HEK293 (cell line): ENCODE results near the gene MORC4.

Experiments
- CTCF ChIA-PET: fragments of 350-600 bp; formaldehyde crosslinking; extraction: SDS; loops from one replicate; lab custom pipeline; 2021; ENCODE audit warnings: antibody characterized with exemption; lab: Yijun Ruan, JAX
- POLR2A ChIA-PET: fragments of 300-600 bp; formaldehyde crosslinking; extraction: SDS; loops from one replicate; lab custom pipeline; 2020; ENCODE audit warnings: antibody characterized with exemption, inconsistent platforms; lab: Yijun Ruan, JAX
- H3K27ac ChIP-seq: fragments of 200-500 bp; sonication (Bioruptor generic); 2 replicates; pipeline ENCODE4 v1.5.1; 2014; ENCODE audit warnings: low read depth, low read length, control low read depth, inconsistent platforms; ENCODE audit errors: extremely low read depth
- H3K36me3 ChIP-seq, 2 experiments: fragments of 200-500 bp in 1 of 2; sonication (Bioruptor generic) in 1 of 2; 1 replicate in 1 of 2; 2 replicates in 1 of 2; pipeline ENCODE4 v1.5.1; 2014 to 2017; ENCODE audit warnings: inconsistent platforms in 2 of 2, low read length in 2 of 2; ENCODE audit not compliant: control insufficient read depth in 2 of 2, insufficient read depth in 1 of 2
- H3K4me1 ChIP-seq: fragments of 200-500 bp; sonication (Bioruptor generic); 2 replicates; pipeline ENCODE4 v1.5.1; 2014; ENCODE audit warnings: mild to moderate bottlenecking, low read length, inconsistent platforms; ENCODE audit not compliant: control insufficient read depth, insufficient read depth
- H3K4me3 ChIP-seq: 2 replicates; pipeline ENCODE4 v1.5.1; 2011; ENCODE audit warnings: low read depth, mild to moderate bottlenecking, control low read depth, low read length, moderate library complexity
- H3K9me3 ChIP-seq: fragments of 200-500 bp; sonication (Bioruptor generic); 2 replicates; pipeline ENCODE4 v1.5.1; 2014; ENCODE audit warnings: low read depth, low read length, inconsistent platforms; ENCODE audit not compliant: control insufficient read depth, insufficient read depth
- BCL11B ChIP-seq: fragments of 450-650 bp; formaldehyde crosslinking; IDR thresholded peaks from 2 replicates; pipeline ENCODE4 v1.5.1; 2016; ENCODE audit warnings: low read depth, missing biosample characterization, missing genetic modification characterization
- CTCF ChIP-seq: fragments of 450-650 bp; formaldehyde crosslinking; IDR thresholded peaks from 2 replicates; pipeline ENCODE4 v1.5.1; 2016; ENCODE audit warnings: missing biosample characterization, missing genetic modification characterization
- GLI2 ChIP-seq: fragments of 450-650 bp; formaldehyde crosslinking; IDR thresholded peaks from 2 replicates; pipeline ENCODE4; 2017; ENCODE audit warnings: missing biosample characterization, missing genetic modification characterization, low read depth, borderline replicate concordance
- GLI4 ChIP-seq: fragments of 450-650 bp; formaldehyde crosslinking; IDR thresholded peaks from 2 replicates; pipeline ENCODE4 v1.5.1; 2016; ENCODE audit warnings: missing biosample characterization, missing genetic modification characterization
- HIC1 ChIP-seq: fragments of 450-650 bp; formaldehyde crosslinking; IDR thresholded peaks from 2 replicates; pipeline ENCODE4 v1.5.1; 2016; ENCODE audit warnings: missing biosample characterization, missing genetic modification characterization
- KLF10 ChIP-seq: fragments of 450-650 bp; IDR thresholded peaks from 2 replicates; pipeline ENCODE4 v1.5.1; 2018; ENCODE audit warnings: missing biosample characterization, mild to moderate bottlenecking, missing genetic modification characterization
- MYNN ChIP-seq: fragments of 450-650 bp; formaldehyde crosslinking; IDR thresholded peaks from 2 replicates; pipeline ENCODE4 v1.5.1; 2016; ENCODE audit warnings: missing biosample characterization, missing genetic modification characterization, borderline replicate concordance
- RBAK ChIP-seq: fragments of 450-650 bp; formaldehyde crosslinking; IDR thresholded peaks from 2 replicates; pipeline ENCODE4 v1.5.1; 2016; ENCODE audit warnings: missing biosample characterization, missing genetic modification characterization
- REST ChIP-seq: fragments of 450-650 bp; formaldehyde crosslinking; IDR thresholded peaks from 2 replicates; pipeline ENCODE4 v1.5.1; 2016; ENCODE audit warnings: missing biosample characterization, missing genetic modification characterization
- SETDB1 ChIP-seq: IDR thresholded peaks from one replicate; pipeline ENCODE4 v1.6.1; 2017; ENCODE audit warnings: mild to moderate bottlenecking, low read length, moderate library complexity, mixed read lengths; ENCODE audit not compliant: insufficient read length
- TSHZ1 ChIP-seq: fragments of 450-650 bp; formaldehyde crosslinking; IDR thresholded peaks from 2 replicates; pipeline ENCODE4 v1.5.1; 2016; ENCODE audit warnings: missing biosample characterization, missing genetic modification characterization, borderline replicate concordance
- ZFP37 ChIP-seq: fragments of 450-650 bp; formaldehyde crosslinking; IDR thresholded peaks from 2 replicates; pipeline ENCODE4 v1.5.1; 2016; ENCODE audit warnings: missing biosample characterization, missing genetic modification characterization
- ZNF133 ChIP-seq: fragments of 450-650 bp; formaldehyde crosslinking; IDR thresholded peaks from 2 replicates; pipeline ENCODE4 v1.5.1; 2016; ENCODE audit warnings: missing biosample characterization, missing genetic modification characterization
- ZNF140 ChIP-seq: fragments of 450-650 bp; formaldehyde crosslinking; IDR thresholded peaks from 2 replicates; pipeline ENCODE4 v1.5.1; 2016; ENCODE audit warnings: missing biosample characterization, missing genetic modification characterization
- ZNF335 ChIP-seq: fragments of 450-650 bp; formaldehyde crosslinking; conservative IDR thresholded peaks from 2 replicates; pipeline ENCODE4 v1.5.1; 2016; ENCODE audit warnings: missing biosample characterization, missing genetic modification characterization
- ZNF416 ChIP-seq: fragments of 450-650 bp; formaldehyde crosslinking; IDR thresholded peaks from 2 replicates; pipeline ENCODE4 v1.5.1; 2016; ENCODE audit warnings: missing biosample characterization, missing genetic modification characterization
- ZNF639 ChIP-seq: fragments of 450-650 bp; formaldehyde crosslinking; IDR thresholded peaks from 2 replicates; pipeline ENCODE4 v1.5.1; 2016; ENCODE audit warnings: missing biosample characterization, missing genetic modification characterization
- ZNF791 ChIP-seq: fragments of 450-650 bp; formaldehyde crosslinking; IDR thresholded peaks from 2 replicates; pipeline ENCODE4 v1.5.1; 2016; ENCODE audit warnings: missing biosample characterization, missing genetic modification characterization
- ZSCAN16 ChIP-seq: fragments of 450-650 bp; formaldehyde crosslinking; IDR thresholded peaks from 2 replicates; pipeline ENCODE4 v1.5.1; 2016; ENCODE audit warnings: missing biosample characterization, missing genetic modification characterization

The MORC4 gene

GRCh38 chrX:106952538-106952937 lies 47.5 kb downstream of the MORC4 start:
- Histone ChIP-seq H3K27ac (no peak overlapping the region), H3K36me3 (peaks cover 23 to 65% of the 10 kb centered on the region in 2 experiments), H3K4me1 (no peaks in the 10 kb centered on the region)
- ChIA-PET POLR2A (no interaction called here), CTCF (interaction anchor here (0.5 to 2.6 kb wide), 6 partner anchors 16 to 1092 kb away, joined by 3 to 16 read pairs (median 8); partner anchors contain the start of gene VSIG1)
- no peak for TF ChIP-seq BCL11B (tag by site-specific recombination)
- no peak for TF ChIP-seq MYNN (tag by site-specific recombination)
- no peak for TF ChIP-seq SETDB1
- no peak for TF ChIP-seq ZSCAN16 (tag by site-specific recombination)
- TF ChIP-seq HIC1 (tag by site-specific recombination) = no peak
- TF ChIP-seq TSHZ1 (tag by site-specific recombination) = no peak
- TF ChIP-seq GLI4 (tag by site-specific recombination) = no peak
- no peak for TF ChIP-seq ZFP37 (tag by site-specific recombination)
- TF ChIP-seq REST (tag by site-specific recombination) = no peak
- no peak for TF ChIP-seq KLF10
- no peak for TF ChIP-seq ZNF416 (tag by site-specific recombination)
- no peak for TF ChIP-seq ZNF335 (tag by site-specific recombination)
- TF ChIP-seq RBAK (tag by site-specific recombination) = no peak
- no peak for TF ChIP-seq CTCF
- TF ChIP-seq GLI2 = no peak
- TF ChIP-seq ZNF791 = no peak
- no peak for TF ChIP-seq ZNF140 (tag by site-specific recombination)
- TF ChIP-seq ZNF133 (tag by site-specific recombination) = no peak
- TF ChIP-seq ZNF639 (tag by site-specific recombination) = no peak
- TF ChIP-seq, all 188 proteins: peak for 0
- no peak overlapping the region for H3K4me3 ChIP-seq
- no peaks in the 10 kb centered on the region for H3K9me3 ChIP-seq
